OCI-LY1 (cell line): ENCODE data around the gene AKIP1.

ENCODE experiments used
- H2AFZ ChIP-seq: fragments of 200-600 bp; sonication (generic), shearing (Covaris generic); 2 replicates; pipeline ENCODE4 v1.6.0; 2014; ENCODE audit warnings: antibody characterized with exemption, mild to moderate bottlenecking, low read length
- H3F3A ChIP-seq: fragments of 200-600 bp; sonication (generic), shearing (Covaris generic); 2 replicates; pipeline ENCODE4 v1.6.0; 2014; ENCODE audit warnings: mild to moderate bottlenecking, antibody characterized with exemption, low read length, moderate library complexity; ENCODE audit not compliant: insufficient read depth
- H3K27ac ChIP-seq: fragments of 200-600 bp; sonication (generic); 2 replicates; pipeline ENCODE4 v1.5.1; 2014; ENCODE audit warnings: low read length, mixed run types, mild to moderate bottlenecking, low read depth; ENCODE audit not compliant: poor library complexity, severe bottlenecking
- H3K27me3 ChIP-seq: fragments of 200-600 bp; sonication (generic); 2 replicates; pipeline ENCODE4 v1.6.0; 2014; ENCODE audit warnings: antibody characterized with exemption, mild to moderate bottlenecking, low read length, moderate library complexity; ENCODE audit not compliant: insufficient read depth
- H3K36me3 ChIP-seq: fragments of 200-600 bp; sonication (generic); 2 replicates; pipeline ENCODE4 v1.6.1; 2014; ENCODE audit warnings: mild to moderate bottlenecking, antibody characterized with exemption, low read length, moderate library complexity, mixed read lengths; ENCODE audit not compliant: insufficient read depth
- H3K4me1 ChIP-seq: fragments of 200-600 bp; sonication (generic); 2 replicates; pipeline ENCODE4 v1.5.1; 2014; ENCODE audit warnings: mild to moderate bottlenecking, low read length, moderate library complexity; ENCODE audit not compliant: insufficient read depth, severe bottlenecking
- H3K4me2 ChIP-seq: fragments of 200-600 bp; sonication (generic), shearing (Covaris generic); 2 replicates; pipeline ENCODE4 v1.6.1; 2014; ENCODE audit warnings: low read length
- H3K4me3 ChIP-seq: fragments of 200-600 bp; sonication (generic); 2 replicates; pipeline ENCODE4 v1.5.1; 2014; ENCODE audit warnings: low read length, low read depth, mild to moderate bottlenecking, mixed read lengths; ENCODE audit not compliant: poor library complexity, severe bottlenecking
- H3K79me2 ChIP-seq: fragments of 200-600 bp; shearing (Covaris generic); 2 replicates; pipeline ENCODE4 v1.6.1; 2016; ENCODE audit warnings: mixed run types, low read length, mixed read lengths; ENCODE audit not compliant: insufficient read depth
- H3K9ac ChIP-seq: fragments of 200-600 bp; sonication (generic), shearing (Covaris generic); 2 replicates; pipeline ENCODE4 v1.6.1; 2014; ENCODE audit warnings: mild to moderate bottlenecking, low read length, mixed read lengths
- H3K9me2 ChIP-seq: fragments of 200-600 bp; sonication (generic), shearing (Covaris generic); 2 replicates; pipeline ENCODE4 v1.6.1; 2014; ENCODE audit warnings: low read depth, mild to moderate bottlenecking, low read length, mixed read lengths
- H3K9me3 ChIP-seq: fragments of 200-600 bp; shearing (Covaris generic); 2 replicates; pipeline ENCODE4 v1.6.1; 2014; ENCODE audit warnings: low read length, mixed read lengths
- H4K20me1 ChIP-seq: fragments of 200-600 bp; sonication (generic), shearing (Covaris generic); 2 replicates; pipeline ENCODE4 v1.6.0; 2016; ENCODE audit warnings: mild to moderate bottlenecking, low read length; ENCODE audit not compliant: insufficient read depth
- EZH2 ChIP-seq: fragments of 200-600 bp; sonication (generic), shearing (Covaris generic); IDR thresholded peaks from 2 replicates; pipeline ENCODE4 v1.8.0; 2017; ENCODE audit warnings: borderline replicate concordance, mixed run types, mild to moderate bottlenecking, antibody characterized with exemption, low read length, moderate library complexity, mixed read lengths
- TF ChIP-seq, protein P1 (sequence below): fragments of 200-600 bp; sonication (generic), shearing (Covaris generic); IDR thresholded peaks from 2 replicates; pipeline ENCODE4 v1.5.1; 2017; ENCODE audit warnings: mild to moderate bottlenecking, antibody characterized with exemption, low read length, moderate library complexity, mixed read lengths

Gene AKIP1

DNA sequence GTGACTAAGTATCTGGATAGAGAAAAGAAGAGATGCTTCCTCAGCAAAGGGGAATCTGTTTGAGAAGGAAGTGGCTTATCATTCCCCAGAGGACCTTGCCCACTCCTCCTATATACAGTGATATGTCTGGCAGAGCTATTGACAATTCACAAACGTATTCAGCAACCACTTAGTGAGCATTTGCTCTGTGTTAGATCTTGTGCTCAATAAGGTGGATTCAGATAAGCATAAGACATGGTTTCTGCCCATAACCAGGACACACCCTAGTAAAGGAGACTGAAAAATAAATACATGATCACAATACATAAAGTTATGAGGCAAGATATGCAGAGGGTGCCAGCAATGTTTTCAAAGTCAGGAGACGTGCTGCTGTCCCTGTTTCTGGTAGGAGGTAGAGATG lies 51.9 kb downstream of the AKIP1 start:
- H3K4me3 ChIP-seq, result peak overlapping the region; percentile 95
- peak overlapping the region; percentile 93 for H3K4me2 ChIP-seq

DNA sequence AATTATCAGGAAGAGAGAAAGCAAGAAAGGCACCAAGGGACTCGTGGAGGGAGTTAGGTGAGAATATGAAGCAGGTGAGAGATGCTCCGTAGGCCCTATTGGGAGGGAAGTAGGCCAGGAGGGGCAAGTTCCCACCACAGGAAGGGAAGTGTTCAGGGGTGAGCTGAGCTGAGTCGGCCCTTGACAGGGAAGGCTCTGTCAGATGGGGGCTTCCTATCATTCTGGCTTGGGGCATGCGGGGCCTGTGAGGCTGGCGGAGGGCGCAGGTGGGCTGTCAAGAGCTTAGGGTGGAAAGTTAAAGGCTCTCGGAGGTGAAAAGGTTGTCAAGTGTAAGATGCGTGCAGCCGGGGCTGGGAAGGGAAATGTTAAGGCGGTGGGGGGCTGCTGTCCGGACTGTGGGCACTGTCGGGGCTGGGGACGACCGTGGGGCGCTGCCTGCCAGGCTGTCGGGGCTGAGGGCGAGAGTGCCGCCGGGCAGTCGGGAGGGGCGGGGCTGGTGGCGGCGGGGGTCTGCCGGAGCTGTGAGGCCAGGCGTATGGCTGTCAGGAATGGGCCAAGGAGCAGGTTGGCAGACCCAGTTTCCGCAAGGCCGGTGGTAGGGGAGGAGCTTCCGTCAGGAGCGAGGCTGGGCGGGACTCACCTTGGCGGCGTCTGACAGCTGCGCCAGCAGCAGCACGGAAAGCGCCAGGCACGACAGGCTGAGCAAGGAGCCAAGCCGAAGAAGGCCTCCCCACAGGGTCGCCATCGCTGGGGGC lies 52.8 kb downstream of the AKIP1 start:
- peaks cover 9% of the 10 kb centered on the region; the same call in 1 of the 2 replicates for H3K36me3 ChIP-seq
- H3K9me2 ChIP-seq, result no peaks in the 10 kb centered on the region
- no peaks in the 10 kb centered on the region for H3F3A ChIP-seq
- H3K9me3 ChIP-seq, result no peaks in the 10 kb centered on the region
- peak overlapping the region; percentile 93 for H3K9ac ChIP-seq
- no peak for TF ChIP-seq EZH2
- TF ChIP-seq, protein P1, sequence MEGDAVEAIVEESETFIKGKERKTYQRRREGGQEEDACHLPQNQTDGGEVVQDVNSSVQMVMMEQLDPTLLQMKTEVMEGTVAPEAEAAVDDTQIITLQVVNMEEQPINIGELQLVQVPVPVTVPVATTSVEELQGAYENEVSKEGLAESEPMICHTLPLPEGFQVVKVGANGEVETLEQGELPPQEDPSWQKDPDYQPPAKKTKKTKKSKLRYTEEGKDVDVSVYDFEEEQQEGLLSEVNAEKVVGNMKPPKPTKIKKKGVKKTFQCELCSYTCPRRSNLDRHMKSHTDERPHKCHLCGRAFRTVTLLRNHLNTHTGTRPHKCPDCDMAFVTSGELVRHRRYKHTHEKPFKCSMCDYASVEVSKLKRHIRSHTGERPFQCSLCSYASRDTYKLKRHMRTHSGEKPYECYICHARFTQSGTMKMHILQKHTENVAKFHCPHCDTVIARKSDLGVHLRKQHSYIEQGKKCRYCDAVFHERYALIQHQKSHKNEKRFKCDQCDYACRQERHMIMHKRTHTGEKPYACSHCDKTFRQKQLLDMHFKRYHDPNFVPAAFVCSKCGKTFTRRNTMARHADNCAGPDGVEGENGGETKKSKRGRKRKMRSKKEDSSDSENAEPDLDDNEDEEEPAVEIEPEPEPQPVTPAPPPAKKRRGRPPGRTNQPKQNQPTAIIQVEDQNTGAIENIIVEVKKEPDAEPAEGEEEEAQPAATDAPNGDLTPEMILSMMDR, result no peak
- peak overlapping the region; percentile 33 for H3K27ac ChIP-seq
- no peaks in the 10 kb centered on the region for H3K27me3 ChIP-seq
- H3K4me2 ChIP-seq, result peak overlapping the region; percentile 93
- H3K79me2 ChIP-seq, result peaks cover 31% of the 10 kb centered on the region
- H2AFZ ChIP-seq, result no peak overlapping the region
- peak overlapping the region; percentile 95 for H3K4me3 ChIP-seq
- peaks cover 32% of the 10 kb centered on the region for H3K4me1 ChIP-seq
- no peaks in the 10 kb centered on the region for H4K20me1 ChIP-seq

More for the DNA sequence above, 51.9 kb downstream of the AKIP1 start:
- H4K20me1 ChIP-seq, result no peaks in the 10 kb centered on the region
- peaks cover 32% of the 10 kb centered on the region for H3K4me1 ChIP-seq
- no peak overlapping the region for H2AFZ ChIP-seq
- H3F3A ChIP-seq, result no peaks in the 10 kb centered on the region
- no peaks in the 10 kb centered on the region for H3K27me3 ChIP-seq
- H3K36me3 ChIP-seq, result peaks cover 9% of the 10 kb centered on the region; the same call in 1 of the 2 replicates
- H3K79me2 ChIP-seq, result peaks cover 33% of the 10 kb centered on the region
- peak overlapping the region; percentile 33 for H3K27ac ChIP-seq
- H3K9me3 ChIP-seq, result no peaks in the 10 kb centered on the region
- H3K9me2 ChIP-seq, result no peaks in the 10 kb centered on the region
- peak overlapping the region; percentile 93 for H3K9ac ChIP-seq
- TF ChIP-seq EZH2, result no peak
- TF ChIP-seq, protein P1, result no peak

DNA sequence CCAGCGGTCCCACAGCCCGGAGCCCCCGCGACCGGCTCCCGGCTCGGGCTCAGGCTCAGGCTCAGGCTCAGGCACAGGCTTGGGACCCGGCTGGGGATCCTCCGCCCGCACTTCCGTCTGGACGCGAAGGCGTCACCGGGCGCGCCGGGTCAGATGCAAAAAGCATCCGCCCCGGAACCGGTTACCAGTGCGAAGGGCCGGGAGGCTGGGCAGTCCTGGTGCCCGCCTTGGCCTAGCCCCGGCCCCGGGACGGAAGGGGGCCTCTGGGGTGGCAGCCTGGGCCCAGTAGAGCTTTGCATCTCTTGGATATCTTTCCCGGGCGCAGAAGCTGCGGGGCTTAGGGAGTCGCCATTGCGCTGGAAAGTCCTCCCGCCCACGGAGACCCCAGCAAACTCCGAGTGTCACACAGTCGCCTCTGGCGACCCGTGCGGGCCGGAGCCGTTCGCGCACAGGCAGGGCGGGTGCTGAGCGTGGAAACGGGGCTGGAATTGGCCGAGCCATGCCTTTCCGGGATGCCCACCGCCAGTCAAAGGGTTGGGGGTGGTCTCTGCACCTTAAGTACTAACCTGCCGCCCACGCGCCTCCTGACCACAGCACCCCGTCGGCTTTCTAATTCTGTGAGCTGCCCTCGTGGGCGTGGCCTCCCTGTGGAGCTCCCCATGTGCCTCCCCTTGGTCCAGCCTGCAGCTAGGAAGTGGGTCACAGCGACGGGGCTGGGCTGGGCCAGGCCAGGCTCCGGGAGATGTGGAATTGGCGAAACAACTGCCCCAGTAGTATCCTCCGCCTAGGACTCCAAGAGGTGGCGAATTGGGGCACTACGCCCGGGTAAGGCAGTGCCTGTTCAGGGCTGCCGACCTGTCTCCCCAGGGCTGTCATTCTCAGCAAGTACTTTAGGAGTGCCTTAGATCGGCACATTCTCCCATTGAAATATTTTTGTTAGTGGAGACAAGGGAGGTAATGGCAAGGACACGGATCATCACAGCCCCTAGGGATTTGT lies 53.6 kb downstream of the AKIP1 start, which contains the start of gene TMEM9B:
Gene TMEM9B (minus strand): TSS at position 119 of the 997 bp plus-strand sequence. CDS start 129 bp downstream, outside the sequence.
- Histone ChIP-seq H3K9me3 (no peaks in the 10 kb centered on the region), H4K20me1 (no peaks in the 10 kb centered on the region), H3K79me2 (peaks cover 25% of the 10 kb centered on the region), H3K4me2 (peak within 1 kb of the TSS; percentile 93), H3K4me1 (peaks cover 32% of the 10 kb centered on the region), H3K9ac (peak within 1 kb of the TSS; percentile 93), H3K4me3 (peak within 1 kb of the TSS; percentile 95), H3K9me2 (no peaks in the 10 kb centered on the region), H2AFZ (peak within 1 kb of the TSS; percentile 50; the same call in 1 of the 2 replicates), H3F3A (no peaks in the 10 kb centered on the region), H3K27ac (peak within 1 kb of the TSS; percentile 47), H3K27me3 (no peaks in the 10 kb centered on the region), H3K36me3 (peaks cover 4% of the 10 kb centered on the region; the same call in 1 of the 2 replicates)
- TF ChIP-seq, protein P1, result no peak
- no peak for TF ChIP-seq EZH2
